LHCN-M2 (cell line): ENCODE measurements around the gene PLXNA4. TPM values are rescaled to one million over a fixed set of nuclear protein-coding genes. Genes with fewer than 3 reads are reported as not detected.

Experiments used
- DNase-seq: peaks from one replicate; pipeline ENCODE4 v3.0.0-alpha.2; 2012; ENCODE audit warnings: low read depth
- total RNA-seq: library from RNA; depleted of rRNA; stranded (reverse); fragments of >200 nt; gene quantifications from 2 replicates; pipeline ENCODE4 v1.2.3, GENCODE V29; 2014

The PLXNA4 gene
- total RNA-seq, 1 experiment from 2014 or later = not detected

GRCh38 chr7:132207782-132208181 lies 368.5 kb downstream of the PLXNA4 start:
- DNase-seq = no peak

GRCh38 chr7:132207211-132207610 lies 369.1 kb downstream of the PLXNA4 start:
- DNase-seq = no peak

GRCh38 chr7:132206594-132206993 lies 369.7 kb downstream of the PLXNA4 start:
- no peak for DNase-seq

- no peak for DNase-seq
Measured at GRCh38 chr7:132205509-132205908, 370.8 kb downstream of the PLXNA4 start.

- DNase-seq = no peak
Measured at GRCh38 chr7:132203021-132203420, 373.2 kb downstream of the PLXNA4 start.

GRCh38 chr7:132202541-132202940 lies 373.7 kb downstream of the PLXNA4 start:
- DNase-seq = no peak

- DNase-seq = no peak
Measured at GRCh38 chr7:132200141-132200540, 376.1 kb downstream of the PLXNA4 start.

- DNase-seq = no peak
Measured at GRCh38 chr7:132199626-132200025, 376.6 kb downstream of the PLXNA4 start.

GRCh38 chr7:132197772-132198171 lies 378.5 kb downstream of the PLXNA4 start:
- DNase-seq = no peak

GRCh38 chr7:132193898-132194297 lies 382.4 kb downstream of the PLXNA4 start:
- DNase-seq = no peak

GRCh38 chr7:132192809-132193208 lies 383.5 kb downstream of the PLXNA4 start:
- DNase-seq = no peak

- no peak for DNase-seq
Measured at GRCh38 chr7:132191418-132191817, 384.9 kb downstream of the PLXNA4 start.

- DNase-seq = no peak
Measured at GRCh38 chr7:132190683-132191082, 385.6 kb downstream of the PLXNA4 start.

- DNase-seq = no peak
Measured at GRCh38 chr7:132189881-132190280, 386.4 kb downstream of the PLXNA4 start.

GRCh38 chr7:132187869-132188789 lies 388.1 kb downstream of the PLXNA4 start:
- no peak for DNase-seq

- no peak for DNase-seq
Measured at GRCh38 chr7:132187391-132187790, 388.9 kb downstream of the PLXNA4 start.

- DNase-seq = no peak
Measured at GRCh38 chr7:132185150-132185549, 391.1 kb downstream of the PLXNA4 start.

GRCh38 chr7:132183781-132184380 lies 392.4 kb downstream of the PLXNA4 start:
- no peak for DNase-seq

- no peak for DNase-seq
Measured at GRCh38 chr7:132182992-132183391, 393.3 kb downstream of the PLXNA4 start.

- DNase-seq = no peak
Measured at GRCh38 chr7:132181946-132182685, 394.2 kb downstream of the PLXNA4 start.

- no peak for DNase-seq
Measured at GRCh38 chr7:132181371-132181770, 394.9 kb downstream of the PLXNA4 start.

- no peak for DNase-seq
Measured at GRCh38 chr7:132180481-132180880, 395.8 kb downstream of the PLXNA4 start.
